Activated CD4-positive, alpha-beta T cell treated with anti-CD3 and anti-CD28 coated beads for 36 hours (primary cell): ENCODE data around the gene TRIM5. TPM values are rescaled to one million over a fixed set of nuclear protein-coding genes. Genes with fewer than 3 reads are reported as not detected.
"Not testable (repeated sequence)": the region's sequence is repeated elsewhere in the genome, so short reads cannot be mapped to it uniquely, and the experiment has no call there.

Experiments used
- ATAC-seq: fragments of 200-7000 bp; cut with Tn5 transposase; one replicate; pipeline ENCODE4 v1.10.0; 2021; ENCODE audit warnings: mild to moderate bottlenecking, moderate library complexity
- CTCF ChIA-PET: fragments of 350-600 bp; sonication (Branson Sonifier 250); formaldehyde crosslinking; loops from one replicate; lab custom pipeline; 2021; ENCODE audit warnings: antibody characterized with exemption; lab: Charles Lee
- POLR2A ChIA-PET: fragments of 350-600 bp; sonication (Branson Sonifier 250); formaldehyde crosslinking; loops from one replicate; lab custom pipeline; 2021; ENCODE audit warnings: antibody characterized with exemption, inconsistent platforms; lab: Charles Lee
- DNase-seq: peaks from one replicate; pipeline ENCODE4 v3.0.0-alpha.2; 2020
- H3K27ac Mint-ChIP-seq: one replicate; pipeline ENCODE4 v1.8.0; 2021; ENCODE audit warnings: mixed read lengths
- H3K27me3 Mint-ChIP-seq: one replicate; pipeline ENCODE4 v1.8.0; 2021; ENCODE audit warnings: mixed read lengths
- H3K36me3 Mint-ChIP-seq: one replicate; pipeline ENCODE4 v1.8.0; 2021; ENCODE audit warnings: low read depth, mixed read lengths
- H3K4me1 Mint-ChIP-seq: one replicate; pipeline ENCODE4 v1.8.0; 2021; ENCODE audit warnings: mixed read lengths
- H3K4me3 Mint-ChIP-seq: one replicate; pipeline ENCODE4 v1.8.0; 2021; ENCODE audit warnings: mild to moderate bottlenecking, moderate library complexity, mixed read lengths
- H3K9me3 Mint-ChIP-seq: one replicate; pipeline ENCODE4 v1.8.0; 2021; ENCODE audit warnings: low read depth, mixed read lengths
- intact Hi-C, 2 experiments: fragments of 100-400 bp; cut with DNase I in 1 of 2; cut with micrococcal nuclease in 1 of 2; formaldehyde crosslinking; loops; one replicate each; pipeline versions ENCODE4 v1.14.2 to v1.15.1; 2022 to 2024; cut with DNase I, micrococcal nuclease
- total RNA-seq, 2 experiments: library from RNA; stranded (reverse); gene quantifications; one replicate each; pipeline ENCODE4 v1.2.3, GENCODE V29; 2021

Gene TRIM5
- total RNA-seq, 2 experiments from 2014 or later: 16.4 to 17.9 TPM

DNA sequence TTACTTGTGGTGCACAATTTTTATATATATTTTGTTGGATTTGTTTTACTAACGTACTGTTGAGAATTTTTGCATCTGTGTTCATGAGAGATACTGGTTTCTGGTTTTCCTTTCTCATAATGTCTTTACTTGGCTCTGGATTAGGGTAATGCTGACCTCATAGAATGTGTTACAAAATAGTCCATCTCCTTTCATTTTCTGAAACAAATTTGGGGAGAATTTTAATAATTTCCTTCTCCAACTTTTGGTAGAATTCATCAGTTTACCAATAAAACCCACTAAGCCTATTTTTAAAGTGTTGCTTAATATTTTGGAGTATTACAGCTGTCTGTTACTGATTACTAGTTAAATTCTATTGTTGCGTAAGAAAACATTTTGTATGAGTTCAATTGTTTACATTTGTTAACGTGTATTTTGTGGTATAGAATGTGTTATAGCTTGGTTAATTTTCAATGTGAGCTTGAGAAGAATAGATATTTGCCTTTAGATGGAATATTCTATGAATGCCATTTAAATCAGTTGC, 16.2 kb upstream of the TRIM5 start:
- Mint-ChIP-seq H3K27ac (peak overlapping the region; percentile 59), H3K36me3 (peaks cover 60% of the 10 kb centered on the region), H3K9me3 (no peaks in the 10 kb centered on the region), H3K4me3 (no peak overlapping the region), H3K4me1 (peaks cover 52% of the 10 kb centered on the region), H3K27me3 (no peaks in the 10 kb centered on the region)
- POLR2A ChIA-PET: no interaction called here
- intact Hi-C loops: loop anchor here (2.0 to 10.0 kb wide), 2 partner anchors 16 to 1974 kb away; partner anchors contain the start of genes CYB5R2 (in 1 of the 2) and TRIM5 (in 1 of the 2)
- DNase-seq (no peak), ATAC-seq (no peak)
- CTCF ChIA-PET: interaction anchor here (0.8 to 2.0 kb wide), 5 partner anchors 11 to 16 kb away, joined by 3 to 10 read pairs (median 5); partner anchors contain the start of genes TRIM22 and TRIM5

DNA sequence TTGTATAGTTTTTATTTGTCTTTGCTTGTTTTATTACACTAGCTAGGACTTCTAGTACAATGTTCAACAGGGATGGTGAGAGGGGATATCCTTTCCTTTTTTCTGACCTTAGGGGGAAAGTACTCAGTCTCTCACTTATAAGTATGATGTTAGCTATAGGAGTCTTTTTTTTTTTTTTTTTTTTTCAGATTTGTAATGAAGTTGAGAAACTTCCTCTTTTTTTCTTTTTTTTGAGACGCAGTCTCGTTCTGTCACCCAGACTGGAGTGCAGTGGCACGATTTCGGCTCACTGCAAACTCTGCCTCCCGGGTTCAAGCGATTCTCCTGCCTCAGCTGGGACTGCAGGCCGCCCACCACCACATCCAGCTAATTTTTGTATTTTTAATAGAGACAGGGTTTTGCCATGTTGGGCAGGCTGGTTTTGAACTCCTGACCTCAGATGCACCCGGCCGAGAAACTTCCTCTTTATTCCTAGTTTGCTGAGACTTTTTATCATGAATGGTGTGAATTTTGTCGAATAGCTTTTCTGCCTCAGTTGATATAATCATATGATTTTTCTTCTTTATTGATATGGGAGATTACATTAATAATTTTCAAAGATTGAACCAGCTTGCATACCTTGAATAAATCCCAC, 15.7 kb upstream of the TRIM5 start:
- Mint-ChIP-seq H3K27ac (no peak overlapping the region), H3K9me3 (no peaks in the 10 kb centered on the region), H3K4me1 (peaks cover 55% of the 10 kb centered on the region), H3K27me3 (no peaks in the 10 kb centered on the region), H3K36me3 (peaks cover 59% of the 10 kb centered on the region), H3K4me3 (no peak overlapping the region)
- ChIA-PET POLR2A (no interaction called here), CTCF (interaction anchor here (0.8 to 2.0 kb wide), 3 partner anchors 11 to 17 kb away, joined by 3 to 10 read pairs (median 5); partner anchors contain the start of genes TRIM22 and TRIM5)
- DNase-seq (no peak), ATAC-seq (no peak)
- intact Hi-C loops: loop anchor here (2.0 to 10.0 kb wide), 2 partner anchors 16 to 1974 kb away; partner anchors contain the start of genes CYB5R2 (in 1 of the 2) and TRIM5 (in 1 of the 2)

DNA sequence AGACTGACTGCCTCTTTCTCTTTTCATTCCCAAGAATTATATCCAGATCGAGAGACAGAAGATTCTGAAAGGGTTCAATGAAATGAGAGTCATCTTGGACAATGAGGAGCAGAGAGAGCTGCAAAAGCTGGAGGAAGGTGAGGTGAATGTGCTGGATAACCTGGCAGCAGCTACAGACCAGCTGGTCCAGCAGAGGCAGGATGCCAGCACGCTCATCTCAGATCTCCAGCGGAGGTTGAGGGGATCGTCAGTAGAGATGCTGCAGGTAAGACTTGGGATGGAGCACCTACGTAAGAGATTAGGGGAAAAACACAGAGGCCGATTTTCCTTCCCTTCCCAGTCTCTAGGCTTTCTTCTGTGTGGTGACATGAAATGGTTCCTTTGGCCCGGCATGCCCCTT, 13.4 kb upstream of the TRIM5 start:
- Mint-ChIP-seq H3K9me3 (no peaks in the 10 kb centered on the region), H3K36me3 (peaks cover 49% of the 10 kb centered on the region), H3K27ac (no peak overlapping the region), H3K4me1 (peaks cover 62% of the 10 kb centered on the region), H3K27me3 (no peaks in the 10 kb centered on the region), H3K4me3 (no peak overlapping the region)
- DNase-seq (no peak), ATAC-seq (no peak)
- ChIA-PET POLR2A (interaction anchor here (0.6 kb wide), 1 partner anchor 20 kb away, joined by 3 read pairs; no protein-coding TSS in a partner anchor), CTCF (interaction anchor here (0.9 kb wide), 1 partner anchor 13 kb away, joined by 3 read pairs; the partner anchor contains the start of gene TRIM5)
- intact Hi-C loops: no loop called here

DNA sequence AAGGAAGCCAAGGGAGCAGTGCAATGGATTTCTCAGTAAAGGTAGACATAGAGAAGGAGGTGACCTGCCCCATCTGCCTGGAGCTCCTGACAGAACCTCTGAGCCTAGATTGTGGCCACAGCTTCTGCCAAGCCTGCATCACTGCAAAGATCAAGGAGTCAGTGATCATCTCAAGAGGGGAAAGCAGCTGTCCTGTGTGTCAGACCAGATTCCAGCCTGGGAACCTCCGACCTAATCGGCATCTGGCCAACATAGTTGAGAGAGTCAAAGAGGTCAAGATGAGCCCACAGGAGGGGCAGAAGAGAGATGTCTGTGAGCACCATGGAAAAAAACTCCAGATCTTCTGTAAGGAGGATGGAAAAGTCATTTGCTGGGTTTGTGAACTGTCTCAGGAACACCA, 11.3 kb upstream of the TRIM5 start:
- POLR2A ChIA-PET: interaction anchor here (0.6 kb wide), 1 partner anchor 24 kb away, joined by 4 read pairs; no protein-coding TSS in a partner anchor
- DNase-seq (no peak), ATAC-seq (no peak)
- intact Hi-C loops: no loop called here
- Mint-ChIP-seq H3K4me3 (no peak overlapping the region), H3K36me3 (peaks cover 46% of the 10 kb centered on the region), H3K27me3 (no peaks in the 10 kb centered on the region), H3K9me3 (no peaks in the 10 kb centered on the region), H3K27ac (peak overlapping the region; percentile 58), H3K4me1 (peaks cover 63% of the 10 kb centered on the region)
- CTCF ChIA-PET: interaction anchor here (1.4 kb wide), 1 partner anchor 12 kb away, joined by 4 read pairs; the partner anchor contains the start of gene TRIM5

DNA sequence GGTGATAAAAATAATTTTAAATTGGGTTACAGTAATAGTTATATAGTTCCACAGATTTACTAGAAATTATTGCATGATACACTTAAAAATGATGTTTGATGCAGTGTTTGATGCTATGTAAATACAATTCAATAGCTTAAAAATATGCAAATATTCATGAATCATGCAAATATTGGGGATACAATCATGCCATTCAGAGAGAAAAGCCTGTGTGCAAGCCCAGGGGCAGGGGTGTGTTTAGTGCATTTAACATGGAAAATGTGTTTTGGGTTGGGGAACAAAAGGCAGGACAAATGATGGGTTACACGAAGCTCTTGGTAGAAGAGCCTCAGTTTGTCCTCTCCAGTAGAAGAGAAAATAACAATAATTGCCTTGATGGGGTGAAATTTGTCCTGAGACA, 10.7 kb upstream of the TRIM5 start:
- peaks cover 46% of the 10 kb centered on the region for H3K36me3 Mint-ChIP-seq

DNA sequence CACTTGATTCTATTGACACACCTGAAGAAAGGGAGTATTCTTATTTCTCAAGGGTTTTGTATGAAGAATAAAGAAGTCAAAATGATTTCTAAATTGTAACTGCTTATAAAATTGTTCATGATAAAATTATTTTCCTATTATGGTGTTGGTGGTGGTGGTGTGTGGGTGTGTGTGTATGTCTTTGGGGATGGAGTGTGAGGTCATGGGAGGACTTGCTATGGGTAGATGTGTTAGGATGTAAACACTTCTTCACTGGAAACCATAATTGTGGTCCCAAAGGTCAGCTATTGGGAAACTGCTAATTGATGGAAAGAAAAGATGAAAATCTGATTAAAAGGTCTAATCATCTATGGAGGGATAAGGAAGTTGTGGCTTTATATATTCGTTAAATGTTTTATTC, 9.8 kb upstream of the TRIM5 start:
- Mint-ChIP-seq H3K9me3 (no peaks in the 10 kb centered on the region), H3K27ac (peak overlapping the region; percentile 78), H3K27me3 (no peaks in the 10 kb centered on the region), H3K4me3 (peak overlapping the region; percentile 7), H3K4me1 (peaks cover 48% of the 10 kb centered on the region), H3K36me3 (peaks cover 45% of the 10 kb centered on the region)
- ATAC-seq (no peak), DNase-seq (no peak)
- ChIA-PET POLR2A (no interaction called here), CTCF (interaction anchor here (1.1 kb wide), 1 partner anchor 16 kb away, joined by 3 read pairs; no protein-coding TSS in a partner anchor)
- intact Hi-C loops: loop anchor here (5.0 kb wide), 3 partner anchors 52 to 788 kb away; partner anchors contain the start of genes APBB1 (in 1 of the 2), ARFIP2 (in 1 of the 2) and TIMM10B (in 1 of the 2)

More for the DNA sequence above, 10.7 kb upstream of the TRIM5 start:
- no peaks in the 10 kb centered on the region for H3K9me3 Mint-ChIP-seq
- H3K4me3 Mint-ChIP-seq: no peak overlapping the region
- peaks cover 56% of the 10 kb centered on the region for H3K4me1 Mint-ChIP-seq
- DNase-seq: no peak
- ATAC-seq: no peak
- H3K27me3 Mint-ChIP-seq: no peaks in the 10 kb centered on the region
- H3K27ac Mint-ChIP-seq: no peak overlapping the region
- ChIA-PET CTCF (no interaction called here), POLR2A (interaction anchor here (0.6 to 0.7 kb wide), 2 partner anchors 23 to 1708 kb away, joined by 3 to 4 read pairs; no protein-coding TSS in a partner anchor)
- intact Hi-C loops: no loop called here

DNA sequence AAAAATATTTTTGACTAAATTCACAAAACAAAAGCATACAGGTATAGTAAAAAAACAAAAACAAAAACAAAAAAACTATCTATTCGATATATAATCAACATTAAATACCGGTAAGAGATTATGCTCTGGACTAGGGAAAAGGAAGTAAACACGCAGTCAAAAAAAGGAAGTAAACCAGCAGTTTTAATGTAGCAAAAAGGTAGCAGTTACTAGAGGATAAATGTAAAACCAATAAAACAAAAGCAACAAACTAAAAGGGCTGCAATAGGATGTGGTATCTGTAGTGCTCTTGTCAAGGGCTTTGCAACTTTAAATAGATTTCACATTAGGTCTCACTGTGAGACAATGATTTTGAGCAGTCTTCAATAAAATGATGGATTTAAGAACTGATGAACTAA, 7.1 kb upstream of the TRIM5 start:
- Mint-ChIP-seq H3K4me1 (peaks cover 64% of the 10 kb centered on the region), H3K27me3 (no peaks in the 10 kb centered on the region), H3K27ac (peak overlapping the region; percentile 94), H3K4me3 (peak overlapping the region; percentile 77), H3K36me3 (peaks cover 29% of the 10 kb centered on the region), H3K9me3 (no peaks in the 10 kb centered on the region)
- no peak for ATAC-seq
- DNase-seq: no peak
- CTCF ChIA-PET: interaction anchor here (1.6 kb wide), 1 partner anchor 13 kb away, joined by 3 read pairs; no protein-coding TSS in a partner anchor
- intact Hi-C loops: loop anchor here (5.0 kb wide), 3 partner anchors 50 to 790 kb away; partner anchors contain the start of genes APBB1 (in 1 of the 2), ARFIP2 (in 1 of the 2) and TIMM10B (in 1 of the 2)
- POLR2A ChIA-PET: no interaction called here

DNA sequence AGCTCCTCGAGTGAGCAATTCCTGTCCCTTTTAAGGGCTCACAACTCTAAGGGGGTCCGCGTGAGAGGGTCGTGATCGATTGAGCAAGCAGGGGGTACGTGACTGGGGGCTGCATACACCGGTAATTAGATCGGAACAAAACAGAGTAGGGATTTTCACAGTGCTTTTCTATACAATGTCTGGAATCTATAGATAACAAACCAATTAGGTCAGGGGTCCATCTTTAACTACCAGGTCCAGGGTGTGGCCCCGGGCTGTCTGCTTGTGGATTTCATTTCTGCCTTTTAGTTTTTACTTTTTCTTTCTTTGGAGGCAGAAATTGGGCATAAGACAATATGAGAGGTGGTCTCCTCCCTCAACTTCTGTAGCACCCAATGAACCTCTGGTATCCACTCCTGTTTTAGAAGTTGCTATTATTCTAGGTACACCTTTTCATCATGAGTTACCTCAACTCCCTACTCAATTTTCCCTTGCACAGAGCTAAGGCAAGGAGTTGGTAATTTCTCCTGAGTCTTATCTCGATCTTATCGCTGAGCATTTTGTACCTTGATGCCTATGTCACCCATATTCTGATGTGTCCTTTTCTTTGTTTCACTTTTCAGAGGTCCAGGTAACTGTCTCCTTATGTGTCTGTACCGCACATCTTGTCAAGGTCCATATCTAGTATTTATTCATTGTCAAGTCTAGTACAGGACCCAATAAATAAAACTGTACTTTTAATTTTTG, 6.5 kb upstream of the TRIM5 start:
- intact Hi-C loops: loop anchor here (5.0 kb wide), 3 partner anchors 49 to 791 kb away; partner anchors contain the start of genes APBB1 (in 1 of the 2), ARFIP2 (in 1 of the 2) and TIMM10B (in 1 of the 2)
- Mint-ChIP-seq H3K27ac (peak overlapping the region; percentile 94), H3K36me3 (peaks cover 23% of the 10 kb centered on the region), H3K4me3 (peak overlapping the region; percentile 77), H3K4me1 (peaks cover 63% of the 10 kb centered on the region)
- ATAC-seq: peak; percentile 11
- H3K9me3 Mint-ChIP-seq, DNase-seq, H3K27me3 Mint-ChIP-seq: not testable (repeated sequence)
- CTCF ChIA-PET: interaction anchor here (0.6 to 1.6 kb wide), 2 partner anchors 12 to 14 kb away, joined by 3 to 4 read pairs; no protein-coding TSS in a partner anchor
- POLR2A ChIA-PET: interaction anchor here (0.5 kb wide), 1 partner anchor 291 kb away, joined by 3 read pairs; no protein-coding TSS in a partner anchor

DNA sequence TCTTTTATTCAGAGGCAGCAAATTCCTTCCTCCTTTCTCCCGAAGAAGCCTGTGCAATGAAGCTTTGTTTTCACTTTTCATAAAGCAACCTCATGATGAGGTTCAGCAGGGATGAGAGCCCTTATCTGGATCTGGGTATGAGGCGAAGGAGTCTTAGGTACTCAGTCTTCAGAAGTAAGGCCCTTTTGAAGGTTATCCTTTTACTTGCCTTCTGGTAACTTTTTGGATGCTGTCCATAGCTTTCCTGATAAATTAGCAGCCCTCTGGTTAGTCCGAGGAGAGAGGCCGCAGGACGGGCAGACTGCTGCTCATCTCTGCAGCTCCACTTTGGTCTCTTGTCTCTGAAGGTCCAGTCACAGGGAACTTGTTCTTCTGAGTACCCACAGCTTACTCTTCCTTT, 5.9 kb upstream of the TRIM5 start:
- ATAC-seq: no peak
- no peak for DNase-seq
- no peaks in the 10 kb centered on the region for H3K9me3 Mint-ChIP-seq
- POLR2A ChIA-PET: interaction anchor here (0.5 to 0.6 kb wide), 2 partner anchors 18 to 290 kb away, joined by 3 to 6 read pairs; no protein-coding TSS in a partner anchor
- CTCF ChIA-PET: interaction anchor here (0.6 to 1.6 kb wide), 3 partner anchors 11 to 92 kb away, joined by 3 read pairs; no protein-coding TSS in a partner anchor
- H3K4me3 Mint-ChIP-seq: peak overlapping the region; percentile 77
- H3K27ac Mint-ChIP-seq: peak overlapping the region; percentile 94
- no peaks in the 10 kb centered on the region for H3K27me3 Mint-ChIP-seq
- intact Hi-C loops: loop anchor here (5.0 kb wide), 3 partner anchors 48 to 792 kb away; partner anchors contain the start of genes APBB1 (in 1 of the 2), ARFIP2 (in 1 of the 2) and TIMM10B (in 1 of the 2)
- peaks cover 58% of the 10 kb centered on the region for H3K4me1 Mint-ChIP-seq
- peaks cover 17% of the 10 kb centered on the region for H3K36me3 Mint-ChIP-seq

DNA sequence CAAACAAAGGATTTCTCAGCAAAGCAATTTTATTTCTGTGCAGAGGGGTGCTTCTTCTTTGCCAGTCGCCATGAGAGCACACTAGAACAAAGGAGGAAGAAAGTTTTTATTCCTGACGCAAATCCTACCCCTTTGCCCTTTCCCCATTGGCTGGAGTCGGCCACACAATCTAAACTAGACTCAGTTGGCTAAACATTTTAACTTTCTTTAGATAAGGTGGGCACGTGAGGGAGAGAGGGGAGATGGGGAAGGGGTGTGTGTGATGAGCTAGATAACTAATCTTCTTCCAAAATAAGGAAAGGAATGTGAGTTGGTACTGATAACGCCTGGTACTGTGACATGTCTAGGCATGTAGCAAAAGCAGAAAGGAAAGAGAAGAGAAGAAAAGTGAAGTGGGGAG, 5.3 kb upstream of the TRIM5 start:
- intact Hi-C loops: loop anchor here (5.0 kb wide), 3 partner anchors 48 to 792 kb away; partner anchors contain the start of genes APBB1 (in 1 of the 2), ARFIP2 (in 1 of the 2) and TIMM10B (in 1 of the 2)
- ATAC-seq (no peak), DNase-seq (no peak)
- Mint-ChIP-seq H3K27me3 (no peaks in the 10 kb centered on the region), H3K27ac (peak overlapping the region; percentile 94), H3K9me3 (no peaks in the 10 kb centered on the region), H3K36me3 (peaks cover 17% of the 10 kb centered on the region), H3K4me3 (peak overlapping the region; percentile 77), H3K4me1 (peaks cover 55% of the 10 kb centered on the region)
- ChIA-PET POLR2A (interaction anchor here (0.6 kb wide), 1 partner anchor 18 kb away, joined by 6 read pairs; no protein-coding TSS in a partner anchor), CTCF (interaction anchor here (0.6 to 1.6 kb wide), 6 partner anchors 11 to 92 kb away, joined by 3 to 5 read pairs (median 4); no protein-coding TSS in a partner anchor)
